H1 (cell line): ENCODE measurements around the gene MTURN. TPM values are rescaled to one million over a fixed set of nuclear protein-coding genes. Genes with fewer than 3 reads are reported as not detected.

Source experiments
- GABPA ChIP-seq: IDR thresholded peaks from 2 replicates; pipeline ENCODE4 v1.6.1; 2011; ENCODE audit warnings: mild to moderate bottlenecking, low read length, moderate library complexity, borderline replicate concordance; ENCODE audit not compliant: insufficient read depth
- JUND ChIP-seq: IDR thresholded peaks from 2 replicates; pipeline ENCODE4 v1.6.1; 2011; ENCODE audit warnings: mild to moderate bottlenecking, improper control_type of control experiment, low read length
- KDM1A ChIP-seq: fragments of 200-600, 300-600 bp; sonication (generic); IDR thresholded peaks from 2 replicates; pipeline ENCODE4 v1.7.1; 2016; ENCODE audit warnings: mild to moderate bottlenecking, low read length, borderline replicate concordance
- RNF2 ChIP-seq: fragments of 200-900, 300-1000 bp; sonication (generic); IDR thresholded peaks from 2 replicates; pipeline ENCODE4 v1.7.1; 2016; ENCODE audit warnings: borderline replicate concordance, low read depth, mild to moderate bottlenecking, antibody characterized with exemption, low read length; ENCODE audit not compliant: poor library complexity, severe bottlenecking; ENCODE audit errors: missing control alignments
- RXRA ChIP-seq: IDR thresholded peaks from 2 replicates; pipeline ENCODE4 v1.6.1; 2011; ENCODE audit warnings: low read depth, mild to moderate bottlenecking, low read length, moderate library complexity; ENCODE audit not compliant: insufficient read depth
- SP1 ChIP-seq: IDR thresholded peaks from 2 replicates; pipeline ENCODE4 v1.6.1; 2011; ENCODE audit warnings: low read depth, low read length
- polyA plus RNA-seq, 7 experiments: library from polyadenylated mRNA; depleted of rRNA in 3 of 7; stranded (reverse) in 5 of 7; unstranded in 2 of 7; fragments of >200 nt in 5 of 7; fragments of 200-250 nt in 2 of 7; gene quantifications; 1 replicate in 5 of 7; 2 replicates in 1 of 7; 4 replicates in 1 of 7; pipeline versions ENCODE4 v1.2.1 to v1.2.3, GENCODE V29; 2011 to 2013; ENCODE audit warnings: missing spikeins in 2 of 7, mixed read lengths in 2 of 7
- total RNA-seq: library from RNA; stranded (reverse); fragmentation: NEBNext Ultra II Directional; extraction: Animal tissue kit (Norgen Biotek cat#: 25700); gene quantifications from 2 replicates; pipeline ENCODE4 v1.2.1, GENCODE V29; 2021

MTURN gene
- total and polyA plus RNA-seq, 2 of the 8 experiments (the other 6 are each of a cell fraction or from before 2014, with no cell fraction given), result 2.6 to 5.8 TPM

DNA sequence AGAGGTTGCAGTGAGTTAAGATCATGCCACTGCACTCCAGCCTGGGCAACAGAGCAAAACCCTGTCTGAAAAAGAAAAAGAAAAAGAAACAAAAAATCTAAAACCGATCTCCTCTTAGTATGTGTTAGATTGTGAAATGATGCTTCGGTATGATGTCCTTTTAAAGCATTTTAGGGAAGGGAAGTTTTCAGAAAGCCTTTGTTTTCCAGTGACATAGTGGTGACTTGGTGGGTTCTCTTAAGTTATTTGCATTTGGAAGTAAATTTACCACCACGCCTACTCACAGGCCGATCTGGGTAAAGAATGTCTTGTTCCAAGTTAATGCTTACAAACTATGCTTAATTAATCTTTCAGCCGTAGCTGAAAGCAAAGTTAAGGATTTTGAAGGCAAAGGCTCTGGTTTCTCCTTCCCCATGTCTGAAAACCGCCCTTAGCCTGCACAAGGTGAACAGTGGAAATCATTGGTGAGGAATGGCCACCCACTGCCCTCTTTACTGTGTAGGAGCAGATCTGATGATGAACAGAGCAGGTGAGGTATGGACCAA is 10.7 kb downstream of the MTURN start (continued):
- TF ChIP-seq JUND (no peak), RNF2 (no peak), RXRA (no peak), GABPA (no peak), KDM1A (no peak), SP1 (no peak)
